Vagina (tissue), 2 donors: ENCODE results near the gene RADIL.
"Not testable (repeated sequence)": the region's sequence is repeated elsewhere in the genome, so short reads cannot be mapped to it uniquely, and the experiment has no call there.

Experiments used
- POLR2A ChIP-seq, 2 donors: fragments of 450-650 bp; IDR thresholded peaks; one replicate each; pipeline ENCODE4 v1.6.1; 2017; ENCODE audit warnings: antibody characterized with exemption in 2 of 2, mild to moderate bottlenecking in 2 of 2, moderate library complexity in 2 of 2
- POLR2AphosphoS5 ChIP-seq, 2 donors: sonication (generic); formaldehyde crosslinking; IDR thresholded peaks; one replicate each; pipeline ENCODE4 v1.9.0; 2017; ENCODE audit warnings: antibody characterized with exemption in 2 of 2, mild to moderate bottlenecking in 2 of 2, low read depth in 1 of 2; ENCODE audit not compliant: insufficient read depth in 1 of 2
- TF ChIP-seq, protein P1 (sequence below), 3 experiments: fragments of 450-650 bp in 2 of 3; fragments of 200-600 bp in 1 of 3; sonication (generic) in 1 of 3; IDR thresholded peaks; one replicate each; pipeline ENCODE4 v1.5.1; 2017 to 2019; ENCODE audit warnings: antibody characterized with exemption in 3 of 3, mild to moderate bottlenecking in 2 of 3, moderate library complexity in 2 of 3

DNA sequence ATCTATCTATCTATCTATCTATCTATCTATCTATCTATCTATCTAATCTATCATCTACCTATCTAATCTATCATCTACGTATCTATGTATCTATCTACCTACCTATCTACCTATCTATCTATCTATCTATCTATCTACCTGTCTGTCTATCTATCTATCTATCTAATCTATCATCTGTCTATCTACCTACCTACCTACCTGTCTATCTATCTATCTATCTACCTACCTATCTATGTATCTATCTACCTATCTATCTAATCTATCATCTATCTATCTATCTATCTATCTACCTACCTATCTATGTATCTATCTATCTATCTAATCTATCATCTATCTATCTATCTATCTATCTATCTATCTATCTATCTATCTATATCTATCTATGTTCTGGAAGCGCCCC is 8.0 kb upstream of the RADIL start:
- TF ChIP-seq, protein P1, sequence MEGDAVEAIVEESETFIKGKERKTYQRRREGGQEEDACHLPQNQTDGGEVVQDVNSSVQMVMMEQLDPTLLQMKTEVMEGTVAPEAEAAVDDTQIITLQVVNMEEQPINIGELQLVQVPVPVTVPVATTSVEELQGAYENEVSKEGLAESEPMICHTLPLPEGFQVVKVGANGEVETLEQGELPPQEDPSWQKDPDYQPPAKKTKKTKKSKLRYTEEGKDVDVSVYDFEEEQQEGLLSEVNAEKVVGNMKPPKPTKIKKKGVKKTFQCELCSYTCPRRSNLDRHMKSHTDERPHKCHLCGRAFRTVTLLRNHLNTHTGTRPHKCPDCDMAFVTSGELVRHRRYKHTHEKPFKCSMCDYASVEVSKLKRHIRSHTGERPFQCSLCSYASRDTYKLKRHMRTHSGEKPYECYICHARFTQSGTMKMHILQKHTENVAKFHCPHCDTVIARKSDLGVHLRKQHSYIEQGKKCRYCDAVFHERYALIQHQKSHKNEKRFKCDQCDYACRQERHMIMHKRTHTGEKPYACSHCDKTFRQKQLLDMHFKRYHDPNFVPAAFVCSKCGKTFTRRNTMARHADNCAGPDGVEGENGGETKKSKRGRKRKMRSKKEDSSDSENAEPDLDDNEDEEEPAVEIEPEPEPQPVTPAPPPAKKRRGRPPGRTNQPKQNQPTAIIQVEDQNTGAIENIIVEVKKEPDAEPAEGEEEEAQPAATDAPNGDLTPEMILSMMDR (IDR thresholded peaks at IDR 0.05) = not testable (repeated sequence)
- not testable (repeated sequence) for TF ChIP-seq POLR2A (IDR thresholded peaks at IDR 0.05); POLR2AphosphoS5 (IDR thresholded peaks at IDR 0.05; ENCODE audit: insufficient read depth in 1 of 2, low read depth in 1 of 2)
